ENCODE data around the gene NPAT. TPM values are rescaled to one million over a fixed set of nuclear protein-coding genes. Genes with fewer than 3 reads are reported as not detected.

NPAT gene
- total RNA-seq, 4 donors from 2014 or later = 5.4 to 10.6 (median 7.5) TPM

DNA sequence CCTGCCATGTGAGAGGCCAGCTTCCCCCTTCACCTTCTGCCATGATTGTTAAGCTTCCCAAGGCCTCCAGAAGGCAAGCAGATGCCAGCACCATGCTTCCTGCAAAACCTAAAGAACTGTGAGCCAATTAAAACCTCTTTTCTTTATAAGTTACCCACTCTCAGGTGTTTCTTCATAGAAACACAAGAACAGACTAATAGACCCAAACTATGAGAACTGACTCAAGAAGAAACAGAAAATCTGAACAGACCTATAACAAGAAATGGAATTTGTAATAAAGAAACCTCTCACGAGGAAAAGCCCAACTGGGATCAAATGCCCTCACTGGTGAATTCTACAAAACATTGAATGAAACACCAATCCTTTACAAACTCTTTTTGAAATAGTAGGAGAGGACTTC is 12.0 kb downstream of the NPAT start:
- Histone ChIP-seq H3K4me3 (no peak overlapping the region), H3K4me1 (peaks cover 0 to 7% of the 10 kb centered on the region in 2 donors), H3K27ac (no peak overlapping the region), H3K36me3 (peaks cover 0 to 17% of the 10 kb centered on the region in 2 donors), H3K9me3 (no peaks in the 10 kb centered on the region), H3K27me3 (no peaks in the 10 kb centered on the region)
- no peak for TF ChIP-seq CTCF (IDR thresholded peaks at IDR 0.05 in 4 of 5, conservative IDR thresholded peaks at IDR 0.05 in 1 of 5)
- no peak for TF ChIP-seq POLR2A (IDR thresholded peaks at IDR 0.05)
- ATAC-seq (no peak), DNase-seq (no peak)
- intact Hi-C loops (cut with DNase I; ENCODE audit: low total_unique reads) = no loop called here
- in situ Hi-C loops (cut with MboI; ENCODE audit: low sequenced_read_pairs in 4 of 4) = no loop called here

- no peaks in the 10 kb centered on the region for H3K9me3 ChIP-seq
- H3K27me3 ChIP-seq = no peaks in the 10 kb centered on the region
- H3K36me3 ChIP-seq = peaks cover 0 to 20% of the 10 kb centered on the region in 2 donors
- intact Hi-C loops (cut with DNase I; ENCODE audit: low total_unique reads) (no loop called here), in situ Hi-C loops (cut with MboI; ENCODE audit: low sequenced_read_pairs in 4 of 4) (no loop called here)
- no peak for ATAC-seq
- DNase-seq = no peak
- H3K4me3 ChIP-seq = no peak overlapping the region
- H3K27ac ChIP-seq = no peak overlapping the region
- no peak for TF ChIP-seq POLR2A (IDR thresholded peaks at IDR 0.05)
- TF ChIP-seq CTCF (IDR thresholded peaks at IDR 0.05 in 4 of 5, conservative IDR thresholded peaks at IDR 0.05 in 1 of 5) = no peak
- peaks cover 0 to 7% of the 10 kb centered on the region in 2 donors for H3K4me1 ChIP-seq
Observed at GRCh38 chr11:108207683-108208060, 14.8 kb downstream of the NPAT start.

- Histone ChIP-seq H3K27ac (no peak overlapping the region), H3K36me3 (peaks cover 0 to 20% of the 10 kb centered on the region in 2 donors), H3K4me1 (peaks cover 0 to 7% of the 10 kb centered on the region in 2 donors), H3K4me3 (no peak overlapping the region), H3K9me3 (no peaks in the 10 kb centered on the region), H3K27me3 (no peaks in the 10 kb centered on the region)
- intact Hi-C loops (cut with DNase I; ENCODE audit: low total_unique reads) = no loop called here
- no peak for TF ChIP-seq POLR2A (IDR thresholded peaks at IDR 0.05)
- no peak for TF ChIP-seq CTCF (IDR thresholded peaks at IDR 0.05 in 4 of 5, conservative IDR thresholded peaks at IDR 0.05 in 1 of 5)
- in situ Hi-C loops (cut with MboI; ENCODE audit: low sequenced_read_pairs in 4 of 4) = no loop called here
- DNase-seq (no peak), ATAC-seq (no peak)
Observed at GRCh38 chr11:108206969-108207682, 15.3 kb downstream of the NPAT start.

DNA sequence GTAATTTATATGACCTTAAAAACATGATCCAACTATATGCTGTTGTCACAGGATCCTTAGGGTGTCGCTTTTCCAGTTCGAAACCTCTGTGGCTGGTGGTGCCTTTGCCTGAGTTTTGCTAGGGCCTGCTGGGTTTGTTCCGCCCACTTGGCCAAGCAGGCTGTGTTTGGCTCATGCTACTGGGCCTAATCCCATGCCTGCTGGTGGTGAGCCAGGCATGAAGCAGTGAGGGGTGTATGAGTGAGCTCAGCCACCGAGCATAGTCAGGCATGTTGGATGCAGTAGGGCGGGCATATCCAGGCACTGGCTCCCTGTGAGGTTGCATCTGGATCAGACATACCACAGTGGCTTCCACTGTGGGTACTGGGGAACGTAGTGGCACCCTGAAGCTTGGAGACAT is 16.3 kb downstream of the NPAT start:
- in situ Hi-C loops (cut with MboI; ENCODE audit: low sequenced_read_pairs in 4 of 4) = no loop called here
- Histone ChIP-seq H3K27me3 (no peaks in the 10 kb centered on the region), H3K9me3 (no peaks in the 10 kb centered on the region), H3K4me1 (peaks cover 0 to 7% of the 10 kb centered on the region in 2 donors), H3K36me3 (peaks cover 0 to 20% of the 10 kb centered on the region in 2 donors), H3K4me3 (no peak overlapping the region), H3K27ac (no peak overlapping the region)
- DNase-seq (peak in 1 of 2 donors; percentile 52), ATAC-seq (peak in 1 of 2 donors; percentile 76)
- intact Hi-C loops (cut with DNase I; ENCODE audit: low total_unique reads) = no loop called here
- TF ChIP-seq POLR2A (IDR thresholded peaks at IDR 0.05) (no peak), CTCF (IDR thresholded peaks at IDR 0.05 in 4 of 5, conservative IDR thresholded peaks at IDR 0.05 in 1 of 5) (no peak)
